Measurements from ENCODE around the gene SYP. TPM values are rescaled to one million over a fixed set of nuclear protein-coding genes. Genes with fewer than 3 reads are reported as not detected.

SYP gene
- total and polyA plus RNA-seq, 9 of the 15 experiments (the other 6 are each of a cell fraction or from before 2014, with no cell fraction given): 0.48 to 5.1 (median 2.6) TPM

DNA sequence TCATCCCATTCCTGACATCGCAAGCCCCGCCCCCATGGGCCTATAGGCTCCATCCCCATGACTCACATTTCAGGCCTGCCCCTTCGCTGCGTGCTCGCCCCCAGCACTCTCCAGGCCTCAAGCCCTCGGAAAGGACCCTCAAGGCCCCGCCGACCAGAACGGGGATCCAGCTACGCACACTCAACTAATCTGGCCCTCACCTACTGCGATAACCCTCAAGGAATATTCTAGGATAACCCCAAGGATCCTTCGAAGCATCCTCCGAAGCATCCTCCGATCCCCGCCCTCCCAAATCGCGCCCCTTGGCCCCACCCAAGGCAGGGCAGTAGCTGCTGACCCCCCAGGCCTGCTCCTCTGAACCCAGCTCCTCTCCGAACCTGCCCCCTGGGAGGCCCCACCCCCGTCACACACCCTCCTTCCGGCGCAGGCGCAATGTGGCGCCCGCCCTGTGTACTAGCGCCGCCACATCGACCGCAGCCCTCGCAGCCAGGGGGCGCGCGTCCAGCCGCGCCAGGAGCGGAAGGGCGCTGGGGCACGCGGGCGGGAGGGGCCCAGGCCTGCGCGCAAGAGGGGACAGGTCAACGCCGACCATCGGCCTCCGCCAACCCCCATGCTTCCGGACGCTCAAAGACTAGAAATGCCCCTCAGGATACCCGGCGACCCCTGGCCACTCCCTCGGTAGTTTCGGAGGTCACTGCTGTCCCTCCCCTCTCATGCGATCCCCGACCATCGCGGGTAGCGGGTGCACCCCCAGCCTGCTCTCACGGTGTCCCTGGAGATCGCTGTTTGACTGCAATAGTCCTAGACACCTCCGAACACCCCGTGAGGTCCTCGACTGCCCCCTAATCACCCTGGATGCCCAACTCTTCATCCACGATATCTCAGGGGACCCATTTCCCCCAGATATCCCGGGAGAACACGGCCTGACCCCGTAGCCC, 43.8 kb downstream of the SYP start (continued):
- TF ChIP-seq ESRRA (IDR thresholded peaks at IDR 0.05; ENCODE audit: borderline replicate concordance, low read depth) (peak; percentile 67; the same call in 1 of the 2 replicates), NCOR1 (IDR thresholded peaks at IDR 0.05) (peak; percentile 33; the same call in 1 of the 2 replicates), EHMT2 (IDR thresholded peaks at IDR 0.05) (no peak), HDAC2 (IDR thresholded peaks at IDR 0.05) (no peak), YY1 (IDR thresholded peaks at IDR 0.05; ENCODE audit: borderline replicate concordance in 1 of 3, control insufficient read depth in 1 of 3, extremely low read depth in 1 of 3, insufficient read depth in 3 of 3, insufficient read length in 1 of 3, insufficient replicate concordance in 2 of 3, low read depth in 1 of 3, low read length in 2 of 3) (peak in 2 of 3 experiments; percentile 54 to 61), FOXP1 (CRISPR knock-in tag; IDR thresholded peaks at IDR 0.05) (peak; percentile 97), NFATC3 (IDR thresholded peaks at IDR 0.05) (no peak), ZBTB7A (IDR thresholded peaks at IDR 0.05; ENCODE audit: borderline replicate concordance, control insufficient read depth, low read depth, low read length) (peak; percentile 80), CBX8 (IDR thresholded peaks at IDR 0.05; ENCODE audit: borderline replicate concordance, extremely low read depth, low read depth, low read length, poor library complexity, severe bottlenecking) (no peak), NELFE (IDR thresholded peaks at IDR 0.05; ENCODE audit: insufficient read depth, insufficient read length) (no peak), ZFPM2 (CRISPR knock-in tag; IDR thresholded peaks at IDR 0.05) (no peak), XRCC5 (IDR thresholded peaks at IDR 0.05; ENCODE audit: low read depth, low read length) (0 out of 2 replicates have a peak, but pooled peaks have one; percentile 56), ZNF75A (CRISPR knock-in tag; IDR thresholded peaks at IDR 0.05) (no peak), CSDE1 (IDR thresholded peaks at IDR 0.05) (no peak), GATAD2A (IDR thresholded peaks at IDR 0.05) (peak; percentile 62; the same call in 1 of the 2 replicates), FUS (optimal IDR thresholded peaks at IDR 0.05; ENCODE audit: low read depth, low read length) (no peak), POLR2G (IDR thresholded peaks at IDR 0.05; ENCODE audit: low read depth, low read length) (peak; percentile 80), CBX3 (IDR thresholded peaks at IDR 0.05; ENCODE audit: borderline replicate concordance in 1 of 2, low read length in 2 of 2) (no peak; a peak in 1 of 3 replicates), CREB1 (IDR thresholded peaks at IDR 0.05) (peak; percentile 32; the same call in 1 of the 2 replicates), CREB1 (CRISPR knock-in tag; IDR thresholded peaks at IDR 0.05) (peak; percentile 83), ASH1L (IDR thresholded peaks at IDR 0.05; ENCODE audit: borderline replicate concordance, low read depth, partially characterized antibody) (no peak)
- TF ChIP-seq, protein P1, sequence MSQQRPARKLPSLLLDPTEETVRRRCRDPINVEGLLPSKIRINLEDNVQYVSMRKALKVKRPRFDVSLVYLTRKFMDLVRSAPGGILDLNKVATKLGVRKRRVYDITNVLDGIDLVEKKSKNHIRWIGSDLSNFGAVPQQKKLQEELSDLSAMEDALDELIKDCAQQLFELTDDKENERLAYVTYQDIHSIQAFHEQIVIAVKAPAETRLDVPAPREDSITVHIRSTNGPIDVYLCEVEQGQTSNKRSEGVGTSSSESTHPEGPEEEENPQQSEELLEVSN (IDR thresholded peaks at IDR 0.05; ENCODE audit: borderline replicate concordance in 1 of 2, extremely low read depth in 1 of 2, insufficient read depth in 1 of 2, insufficient read length in 1 of 2, low read depth in 1 of 2, low read length in 1 of 2, poor library complexity in 1 of 2, severe bottlenecking in 1 of 2): peak; percentile 87 to 98
- TF ChIP-seq, protein P2, sequence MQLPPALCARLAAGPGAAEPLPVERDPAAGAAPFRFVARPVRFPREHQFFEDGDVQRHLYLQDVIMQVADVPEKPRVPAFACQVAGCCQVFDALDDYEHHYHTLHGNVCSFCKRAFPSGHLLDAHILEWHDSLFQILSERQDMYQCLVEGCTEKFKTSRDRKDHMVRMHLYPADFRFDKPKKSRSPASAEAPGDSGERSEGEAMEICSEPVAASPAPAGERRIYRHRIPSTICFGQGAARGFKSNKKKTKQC (CRISPR knock-in tag; IDR thresholded peaks at IDR 0.05): peak; percentile 96
- TF ChIP-seq, protein P3, sequence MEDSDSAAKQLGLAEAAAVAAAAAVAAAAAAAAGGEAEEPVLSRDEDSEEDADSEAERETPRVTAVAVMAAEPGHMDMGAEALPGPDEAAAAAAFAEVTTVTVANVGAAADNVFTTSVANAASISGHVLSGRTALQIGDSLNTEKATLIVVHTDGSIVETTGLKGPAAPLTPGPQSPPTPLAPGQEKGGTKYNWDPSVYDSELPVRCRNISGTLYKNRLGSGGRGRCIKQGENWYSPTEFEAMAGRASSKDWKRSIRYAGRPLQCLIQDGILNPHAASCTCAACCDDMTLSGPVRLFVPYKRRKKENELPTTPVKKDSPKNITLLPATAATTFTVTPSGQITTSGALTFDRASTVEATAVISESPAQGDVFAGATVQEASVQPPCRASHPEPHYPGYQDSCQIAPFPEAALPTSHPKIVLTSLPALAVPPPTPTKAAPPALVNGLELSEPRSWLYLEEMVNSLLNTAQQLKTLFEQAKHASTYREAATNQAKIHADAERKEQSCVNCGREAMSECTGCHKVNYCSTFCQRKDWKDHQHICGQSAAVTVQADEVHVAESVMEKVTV (CRISPR knock-in tag; IDR thresholded peaks at IDR 0.05): peak; percentile 40; the same call in 1 of the 2 replicates
